ENCODE data around the gene NDUFC1. TPM values are rescaled to one million over a fixed set of nuclear protein-coding genes. Genes with fewer than 3 reads are reported as not detected.
"Not testable (repeated sequence)": the region's sequence is repeated elsewhere in the genome, so short reads cannot be mapped to it uniquely, and the experiment has no call there.

The NDUFC1 gene
- total RNA-seq, 1 donor from 2014 or later = 52.9 TPM

DNA sequence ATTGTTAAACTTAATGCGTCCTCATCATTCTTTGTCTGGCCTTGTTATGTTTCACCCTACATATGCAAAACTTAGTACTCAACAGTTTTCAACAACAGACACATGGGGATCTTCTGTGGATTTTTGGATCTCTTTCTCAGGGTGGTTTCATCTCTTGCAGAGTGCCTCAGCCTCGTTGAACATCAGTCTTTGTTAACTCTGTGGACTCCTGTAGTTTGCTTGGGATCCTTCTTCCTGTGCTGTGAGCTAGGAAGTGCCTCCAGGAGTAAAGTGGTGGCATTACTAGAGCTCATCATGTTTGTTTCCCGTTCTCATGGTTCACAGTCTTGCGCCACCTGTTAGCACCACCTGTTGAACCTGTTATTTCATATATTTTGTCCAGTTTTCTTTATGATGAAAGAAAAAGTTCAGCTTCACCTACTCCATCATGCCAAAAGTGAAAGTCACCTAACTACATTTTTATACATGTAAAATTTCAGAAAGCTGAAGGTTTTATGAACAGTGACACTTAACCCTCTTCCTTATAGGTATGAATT lies 27.5 kb upstream of the NDUFC1 start:
- Histone ChIP-seq H3K4me1 (no peaks in the 10 kb centered on the region), H3K9me3 (no peaks in the 10 kb centered on the region), H3K4me3 (no peak overlapping the region), H3K27ac (no peak overlapping the region), H3K36me3 (peaks cover 8% of the 10 kb centered on the region), H3K27me3 (no peaks in the 10 kb centered on the region)
- DNase-seq = no peak
- TF ChIP-seq CTCF (IDR thresholded peaks at IDR 0.05) = no peak
- no peak for ATAC-seq
- intact Hi-C loops (cut with DNase I) = no loop called here

GRCh38 chr4:139324620-139325019 lies 22.3 kb upstream of the NDUFC1 start:
- no peak overlapping the region for H3K4me3 ChIP-seq
- no peak for DNase-seq
- no peak overlapping the region for H3K27ac ChIP-seq
- peaks cover 13% of the 10 kb centered on the region for H3K4me1 ChIP-seq
- H3K27me3 ChIP-seq = no peaks in the 10 kb centered on the region
- H3K9me3 ChIP-seq = no peaks in the 10 kb centered on the region
- intact Hi-C loops (cut with DNase I) = no loop called here
- no peak for ATAC-seq
- no peak for TF ChIP-seq CTCF (IDR thresholded peaks at IDR 0.05)
- no peaks in the 10 kb centered on the region for H3K36me3 ChIP-seq

GRCh38 chr4:139322541-139322940 lies 20.3 kb upstream of the NDUFC1 start:
- H3K9me3 ChIP-seq; H3K27ac ChIP-seq; DNase-seq; H3K27me3 ChIP-seq; intact Hi-C loops (cut with DNase I); H3K4me3 ChIP-seq; ATAC-seq; H3K36me3 ChIP-seq: not testable (repeated sequence)
- H3K4me1 ChIP-seq = peaks cover 13% of the 10 kb centered on the region

GRCh38 chr4:139322070-139322469 lies 19.8 kb upstream of the NDUFC1 start:
- H3K4me3 ChIP-seq; H3K27ac ChIP-seq; DNase-seq; H3K36me3 ChIP-seq; H3K9me3 ChIP-seq; H3K27me3 ChIP-seq; intact Hi-C loops (cut with DNase I); ATAC-seq: not testable (repeated sequence)
- H3K4me1 ChIP-seq = peaks cover 13% of the 10 kb centered on the region

- H3K9me3 ChIP-seq = no peaks in the 10 kb centered on the region
- TF ChIP-seq CTCF (IDR thresholded peaks at IDR 0.05) = no peak
- H3K4me1 ChIP-seq = peaks cover 12% of the 10 kb centered on the region
- H3K27me3 ChIP-seq = no peaks in the 10 kb centered on the region
- H3K4me3 ChIP-seq = no peak overlapping the region
- no peaks in the 10 kb centered on the region for H3K36me3 ChIP-seq
- ATAC-seq (no peak), DNase-seq (no peak)
- intact Hi-C loops (cut with DNase I) = no loop called here
- no peak overlapping the region for H3K27ac ChIP-seq
These were observed 17.3 kb upstream of the NDUFC1 start for GRCh38 chr4:139319571-139319970.

DNA sequence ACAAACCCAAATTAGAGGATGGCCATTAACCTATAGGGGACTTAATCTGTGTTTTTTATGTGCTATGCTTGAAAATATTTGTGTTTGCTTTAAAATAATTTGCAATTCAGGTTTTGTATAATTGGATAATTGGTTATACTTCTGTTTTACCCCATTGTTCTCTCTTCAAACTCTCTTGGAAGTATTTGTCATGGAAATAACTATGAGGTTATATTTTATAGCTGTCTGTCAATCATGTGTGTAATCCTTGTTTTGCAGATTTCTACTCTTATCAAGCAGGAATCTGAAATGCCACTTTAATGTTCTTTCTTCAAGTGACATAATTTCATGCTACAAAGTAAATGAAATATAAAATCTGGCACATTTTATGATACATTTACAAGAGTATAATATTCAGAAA lies 15.4 kb upstream of the NDUFC1 start:
- DNase-seq (no peak), ATAC-seq (no peak)
- intact Hi-C loops (cut with DNase I) = no loop called here
- Histone ChIP-seq H3K27ac (no peak overlapping the region), H3K4me3 (no peak overlapping the region), H3K9me3 (no peaks in the 10 kb centered on the region), H3K36me3 (no peaks in the 10 kb centered on the region), H3K27me3 (no peaks in the 10 kb centered on the region), H3K4me1 (peaks cover 11% of the 10 kb centered on the region)
- TF ChIP-seq CTCF (IDR thresholded peaks at IDR 0.05) = no peak

- Histone ChIP-seq H3K4me1 (peaks cover 19% of the 10 kb centered on the region), H3K4me3 (no peak overlapping the region), H3K27ac (no peak overlapping the region), H3K36me3 (no peaks in the 10 kb centered on the region), H3K9me3 (no peaks in the 10 kb centered on the region), H3K27me3 (no peaks in the 10 kb centered on the region)
- intact Hi-C loops (cut with DNase I) = no loop called here
- TF ChIP-seq CTCF (IDR thresholded peaks at IDR 0.05) = no peak
- no peak for DNase-seq
- ATAC-seq = no peak
These were observed 14.5 kb upstream of the NDUFC1 start for GRCh38 chr4:139316733-139317132.
